ENCODE measurements around the gene ZBTB17.

The ZBTB17 gene

DNA sequence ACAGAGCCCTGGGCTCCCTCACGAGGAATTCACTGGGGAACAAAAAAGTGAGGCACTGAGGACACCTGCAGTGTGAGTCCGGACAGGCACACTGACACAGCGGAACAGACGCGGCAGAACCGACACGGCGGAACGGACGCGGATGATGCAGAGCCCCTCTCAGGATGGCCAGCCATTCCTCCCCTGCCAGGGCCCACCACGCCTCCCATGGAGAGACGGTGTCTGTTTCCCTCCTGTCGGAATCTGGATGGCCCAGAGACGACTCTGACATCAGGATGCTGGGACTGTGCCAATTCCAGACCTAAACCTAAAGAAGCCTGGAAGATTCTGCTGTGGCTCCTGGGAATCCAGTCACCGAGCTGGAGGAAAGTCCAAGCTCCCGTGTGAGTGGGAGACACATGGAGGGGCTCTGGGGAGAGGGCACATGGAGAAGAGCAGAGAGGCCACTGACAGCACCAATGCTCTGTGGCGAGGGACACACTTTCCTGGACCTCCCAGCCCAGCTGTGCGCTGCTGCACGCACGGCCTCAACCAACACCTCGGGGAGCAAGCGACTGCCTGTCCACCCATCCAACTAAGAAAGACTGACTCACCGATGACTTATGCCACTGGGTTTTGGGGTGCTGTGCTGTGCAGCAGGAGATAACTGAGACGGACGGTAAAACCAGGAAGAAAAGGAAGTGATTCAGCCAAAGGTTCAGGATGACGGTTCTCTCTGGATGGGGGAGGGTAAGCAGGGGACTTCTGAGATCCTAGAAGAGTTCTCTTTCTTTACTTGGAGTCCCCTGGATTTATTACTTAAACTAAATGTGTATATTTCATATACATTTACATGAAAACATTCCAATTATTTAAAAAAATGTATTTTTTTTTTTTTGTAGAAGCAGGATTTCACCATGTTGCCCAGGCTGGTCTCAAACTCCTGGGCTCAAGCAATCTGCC is 23.3 kb downstream of the ZBTB17 start:
- H3K27ac ChIP-seq: no peak overlapping the region
- TF ChIP-seq, protein P1, sequence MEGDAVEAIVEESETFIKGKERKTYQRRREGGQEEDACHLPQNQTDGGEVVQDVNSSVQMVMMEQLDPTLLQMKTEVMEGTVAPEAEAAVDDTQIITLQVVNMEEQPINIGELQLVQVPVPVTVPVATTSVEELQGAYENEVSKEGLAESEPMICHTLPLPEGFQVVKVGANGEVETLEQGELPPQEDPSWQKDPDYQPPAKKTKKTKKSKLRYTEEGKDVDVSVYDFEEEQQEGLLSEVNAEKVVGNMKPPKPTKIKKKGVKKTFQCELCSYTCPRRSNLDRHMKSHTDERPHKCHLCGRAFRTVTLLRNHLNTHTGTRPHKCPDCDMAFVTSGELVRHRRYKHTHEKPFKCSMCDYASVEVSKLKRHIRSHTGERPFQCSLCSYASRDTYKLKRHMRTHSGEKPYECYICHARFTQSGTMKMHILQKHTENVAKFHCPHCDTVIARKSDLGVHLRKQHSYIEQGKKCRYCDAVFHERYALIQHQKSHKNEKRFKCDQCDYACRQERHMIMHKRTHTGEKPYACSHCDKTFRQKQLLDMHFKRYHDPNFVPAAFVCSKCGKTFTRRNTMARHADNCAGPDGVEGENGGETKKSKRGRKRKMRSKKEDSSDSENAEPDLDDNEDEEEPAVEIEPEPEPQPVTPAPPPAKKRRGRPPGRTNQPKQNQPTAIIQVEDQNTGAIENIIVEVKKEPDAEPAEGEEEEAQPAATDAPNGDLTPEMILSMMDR (conservative IDR thresholded peaks at IDR 0.05): no peak

DNA sequence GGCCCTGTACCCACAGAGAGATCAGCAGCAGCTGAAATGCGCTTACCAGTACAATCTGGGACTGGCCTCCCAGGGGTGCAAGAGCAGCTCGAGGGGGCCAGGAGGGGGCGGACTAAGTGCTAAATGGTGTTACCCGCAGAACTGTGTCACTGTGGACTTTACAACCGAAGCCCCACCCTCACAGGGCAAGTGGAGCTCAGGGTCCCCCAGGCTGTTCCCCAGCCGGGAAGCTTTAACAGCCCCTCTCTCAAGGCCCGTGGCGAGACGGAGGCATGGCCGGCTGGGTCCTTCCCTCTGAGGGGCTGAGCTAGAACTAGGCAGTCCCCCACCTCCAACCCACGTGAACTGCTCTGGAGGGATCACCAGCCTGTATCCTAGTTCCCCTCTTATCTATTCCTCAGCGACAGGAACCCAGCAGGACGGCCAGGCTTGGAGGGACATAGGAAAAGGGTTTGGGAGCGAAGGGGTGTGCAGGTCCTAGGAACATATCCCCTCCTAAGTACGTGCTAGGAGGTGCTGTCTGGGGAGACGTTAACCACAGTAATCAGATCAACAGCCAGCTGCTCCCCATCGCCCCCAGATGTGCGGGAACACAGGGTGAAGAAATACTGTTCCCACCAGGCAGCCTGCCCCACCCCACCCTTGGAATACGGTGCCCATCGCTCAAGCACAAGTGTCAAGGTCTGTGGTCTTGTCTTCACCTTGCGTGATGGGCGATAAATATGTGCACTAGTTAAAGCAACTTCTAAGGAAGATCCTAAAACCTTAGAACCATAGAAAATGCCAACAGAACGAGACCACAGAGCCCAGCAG is 24.4 kb downstream of the ZBTB17 start:
- no peak overlapping the region for H3K27ac ChIP-seq

DNA sequence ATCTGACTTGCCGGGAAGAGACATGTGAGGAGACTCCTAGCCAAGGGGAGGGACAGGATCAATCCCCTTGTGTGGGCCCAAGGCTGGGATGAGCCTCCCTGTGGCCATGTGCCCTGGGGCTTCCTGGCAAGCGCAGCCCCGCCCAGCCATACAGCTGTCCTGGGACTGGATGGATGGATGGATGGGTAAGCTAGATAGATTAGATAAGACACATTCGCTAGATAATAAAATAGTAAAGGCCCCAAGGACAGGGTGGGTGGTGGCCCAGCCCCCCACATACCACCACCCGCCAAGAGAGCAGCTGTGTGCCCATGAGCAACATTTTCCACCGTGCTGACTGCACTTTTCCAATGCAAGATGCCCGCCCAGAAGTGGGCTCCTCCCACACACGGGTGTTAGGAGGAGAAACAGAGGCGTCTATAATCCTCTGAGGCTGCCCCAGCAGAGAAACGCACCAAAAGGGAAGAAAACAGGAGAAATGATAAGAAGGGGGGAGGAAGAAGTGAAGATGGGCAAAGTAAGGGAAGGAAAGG is 25.1 kb downstream of the ZBTB17 start:
- peak overlapping the region; percentile 32; the same call in 1 of the 2 replicates for H3K27ac ChIP-seq

More for the DNA sequence above, 24.4 kb downstream of the ZBTB17 start:
- TF ChIP-seq, protein P1 (conservative IDR thresholded peaks at IDR 0.05): no peak

DNA sequence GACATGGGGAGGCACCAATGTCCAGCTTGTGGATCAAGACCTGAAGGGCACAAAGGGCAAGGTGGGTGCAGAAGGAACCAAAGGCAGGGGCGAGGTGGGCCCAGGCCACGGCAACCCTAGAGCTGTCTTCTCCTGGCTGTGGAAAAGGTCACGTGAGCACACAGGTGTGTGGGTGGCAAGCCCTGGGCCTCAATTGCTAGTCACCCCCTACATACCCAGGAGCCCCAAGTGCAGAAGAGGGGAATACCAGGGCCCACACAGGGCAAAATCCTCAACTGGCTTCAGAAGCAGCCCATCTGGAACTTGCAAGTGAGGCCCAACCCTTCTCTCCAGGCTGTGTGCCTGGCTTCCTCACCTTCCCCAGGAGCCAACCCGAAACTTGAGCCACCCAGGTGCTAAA is 25.6 kb downstream of the ZBTB17 start:
- H3K27ac ChIP-seq: peak overlapping the region; percentile 32; the same call in 1 of the 2 replicates
- TF ChIP-seq, protein P1 (conservative IDR thresholded peaks at IDR 0.05): no peak

More for the DNA sequence above, 25.1 kb downstream of the ZBTB17 start:
- TF ChIP-seq, protein P1 (conservative IDR thresholded peaks at IDR 0.05): no peak

DNA sequence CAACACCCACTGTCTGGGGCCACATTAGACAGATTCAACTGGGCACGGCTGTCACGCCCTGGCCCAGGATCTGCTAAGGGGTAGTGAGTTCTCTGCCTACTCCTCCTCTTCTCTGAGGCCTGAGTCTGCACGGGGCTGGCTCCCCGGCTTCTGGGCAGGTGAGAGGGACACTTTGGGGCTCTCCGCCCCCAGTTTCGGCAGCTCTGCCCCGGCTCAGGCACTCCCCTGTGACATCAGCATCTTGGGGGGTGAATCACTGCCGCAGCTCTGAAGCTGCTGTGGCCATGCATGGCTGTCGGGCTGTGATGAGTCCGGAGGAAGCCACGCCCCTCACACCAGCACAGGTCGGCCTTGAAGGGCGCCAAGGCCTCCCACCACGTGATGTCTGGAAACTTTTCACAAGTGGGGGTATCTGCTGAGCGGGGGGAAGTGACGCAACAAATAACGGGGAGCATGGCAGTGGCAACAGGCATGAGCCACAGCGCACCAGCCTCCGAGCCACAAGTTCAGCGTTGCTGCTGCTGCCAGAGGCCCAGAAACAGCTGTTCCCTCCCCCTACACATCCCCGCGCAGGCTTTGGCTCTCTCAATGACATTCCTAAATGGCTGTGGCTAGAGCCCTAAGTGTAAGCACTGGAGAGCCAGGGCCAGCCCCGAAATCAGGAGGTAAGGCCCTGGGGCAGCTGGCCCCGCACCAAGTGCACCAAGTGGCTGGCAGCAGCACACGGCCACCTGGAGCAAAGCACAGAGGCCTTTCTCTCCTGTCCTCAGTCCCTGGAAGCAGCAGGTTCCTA is 26.3 kb downstream of the ZBTB17 start:
- H3K27ac ChIP-seq: peak overlapping the region; percentile 32; the same call in 1 of the 2 replicates

DNA sequence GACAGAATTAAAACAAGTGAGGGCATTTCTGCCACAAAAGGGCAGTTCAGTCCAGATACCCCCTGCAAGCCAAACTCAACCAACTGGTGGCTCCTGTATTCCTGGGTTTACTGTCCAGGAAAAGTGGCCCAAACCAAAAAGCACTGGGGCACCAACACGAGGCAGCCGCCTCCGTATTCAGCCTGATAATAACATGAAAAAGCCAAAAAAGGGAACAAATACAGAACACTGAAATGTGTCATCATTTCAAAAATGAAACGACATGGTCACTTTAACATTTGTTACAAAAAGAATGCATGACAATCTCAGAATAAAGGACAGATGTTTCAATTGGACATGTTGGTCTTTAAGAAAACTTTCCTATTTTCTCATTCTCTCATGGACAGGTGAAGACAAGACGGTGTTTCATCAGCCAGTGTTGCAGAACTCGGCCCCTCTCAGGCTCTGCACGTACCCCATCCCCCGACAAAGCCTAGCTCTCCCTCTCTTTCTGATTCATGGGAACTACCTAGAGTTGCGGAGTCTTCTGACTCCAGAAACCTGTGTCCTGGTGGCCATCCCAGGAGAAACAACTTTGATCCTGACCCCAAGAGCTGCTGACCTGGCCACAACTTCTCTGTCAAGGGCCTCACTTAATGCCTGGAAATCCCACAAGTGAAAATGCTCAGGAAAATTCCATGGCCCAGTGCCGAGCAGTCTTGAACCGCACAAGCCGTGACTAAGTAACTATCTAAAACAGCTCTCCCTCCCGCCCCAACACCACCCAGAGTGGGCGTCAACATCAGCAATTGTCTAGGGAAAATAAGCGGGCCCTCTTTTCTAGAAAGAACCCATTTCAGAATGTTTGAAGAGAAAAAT is 27.1 kb downstream of the ZBTB17 start:
- H3K27ac ChIP-seq: no peak overlapping the region
- TF ChIP-seq, protein P1 (conservative IDR thresholded peaks at IDR 0.05): no peak

More for the DNA sequence above, 26.3 kb downstream of the ZBTB17 start:
- TF ChIP-seq, protein P1 (conservative IDR thresholded peaks at IDR 0.05): no peak
